GM12892 (cell line): Measurements from ENCODE around the gene MTURN.

ENCODE experiments used
- DNase-seq: peaks from one replicate; pipeline ENCODE4 v3.0.0; 2011; ENCODE audit not compliant: insufficient read length
- FAIRE-seq: peaks from 2 replicates; lab custom pipeline; 2011; peaks lifted over from hg19 to GRCh38; lab: Jason Lieb, UNC
- POLR2A ChIP-seq: IDR thresholded peaks from 2 replicates; pipeline ENCODE4 v1.6.1; 2011; ENCODE audit warnings: low read depth, low read length, control low read depth
- POLR2AphosphoS5 ChIP-seq: IDR thresholded peaks from 2 replicates; pipeline ENCODE4 v1.6.1; 2011; ENCODE audit warnings: low read depth, low read length, control low read depth
- TAF1 ChIP-seq: IDR thresholded peaks from 2 replicates; pipeline ENCODE4 v1.6.1; 2011; ENCODE audit warnings: low read depth, mild to moderate bottlenecking, control low read depth, low read length, borderline replicate concordance

MTURN gene

GRCh38 chr7:30164567-30164966, 29.8 kb downstream of the MTURN start:
- no peak for DNase-seq
- TF ChIP-seq TAF1: no peak
- no peak for FAIRE-seq

GRCh38 chr7:30165590-30165989, 30.8 kb downstream of the MTURN start:
- TF ChIP-seq POLR2AphosphoS5: no peak
- no peak for TF ChIP-seq POLR2A
- no peak for TF ChIP-seq TAF1
- FAIRE-seq (no peak), DNase-seq (no peak)

- no peak for TF ChIP-seq POLR2AphosphoS5
- TF ChIP-seq TAF1: no peak
- no peak for TF ChIP-seq POLR2A
- FAIRE-seq (no peak), DNase-seq (no peak)
Observed at GRCh38 chr7:30166155-30166840, 31.5 kb downstream of the MTURN start.

GRCh38 chr7:30166841-30167235, 32.1 kb downstream of the MTURN start:
- FAIRE-seq: no peak
- DNase-seq: no peak
- no peak for TF ChIP-seq TAF1
- TF ChIP-seq POLR2A: no peak
- TF ChIP-seq POLR2AphosphoS5: no peak

GRCh38 chr7:30167901-30168300, 33.1 kb downstream of the MTURN start:
- FAIRE-seq (no peak), DNase-seq (no peak)
- TF ChIP-seq POLR2AphosphoS5 (no peak), TAF1 (no peak), POLR2A (no peak)

GRCh38 chr7:30168835-30169573, 34.2 kb downstream of the MTURN start:
- FAIRE-seq: no peak
- DNase-seq: no peak
- no peak for TF ChIP-seq TAF1
- TF ChIP-seq POLR2A: no peak
- TF ChIP-seq POLR2AphosphoS5: no peak

- FAIRE-seq: no peak
Observed at GRCh38 chr7:30169579-30169978, 34.8 kb downstream of the MTURN start.

GRCh38 chr7:30170476-30171205, 35.9 kb downstream of the MTURN start:
- FAIRE-seq (no peak), DNase-seq (no peak)
- TF ChIP-seq POLR2A (no peak), TAF1 (no peak), POLR2AphosphoS5 (no peak)

More at GRCh38 chr7:30169579-30169978, 34.8 kb downstream of the MTURN start:
- TF ChIP-seq POLR2AphosphoS5 (no peak), TAF1 (no peak), POLR2A (no peak)
- DNase-seq: no peak

- DNase-seq (no peak), FAIRE-seq (no peak)
- TF ChIP-seq TAF1 (no peak), POLR2A (no peak), POLR2AphosphoS5 (no peak)
Observed at GRCh38 chr7:30171766-30172447, 37.1 kb downstream of the MTURN start.

- DNase-seq: no peak
- TF ChIP-seq POLR2AphosphoS5 (no peak), TAF1 (no peak)
- FAIRE-seq: no peak
Observed at GRCh38 chr7:30172451-30172850, 37.7 kb downstream of the MTURN start.

GRCh38 chr7:30173058-30173897, 38.5 kb downstream of the MTURN start:
- TF ChIP-seq POLR2A (no peak), POLR2AphosphoS5 (no peak), TAF1 (no peak)
- DNase-seq (no peak), FAIRE-seq (no peak)
